GM10847 (cell line): ENCODE results near the gene IPMK.

Experiments used
- POLR2A ChIP-seq: IDR thresholded peaks from 2 replicates; pipeline ENCODE4 v1.6.1; 2011; ENCODE audit not compliant: insufficient read length; ENCODE audit errors: extremely low read depth

The IPMK gene

DNA sequence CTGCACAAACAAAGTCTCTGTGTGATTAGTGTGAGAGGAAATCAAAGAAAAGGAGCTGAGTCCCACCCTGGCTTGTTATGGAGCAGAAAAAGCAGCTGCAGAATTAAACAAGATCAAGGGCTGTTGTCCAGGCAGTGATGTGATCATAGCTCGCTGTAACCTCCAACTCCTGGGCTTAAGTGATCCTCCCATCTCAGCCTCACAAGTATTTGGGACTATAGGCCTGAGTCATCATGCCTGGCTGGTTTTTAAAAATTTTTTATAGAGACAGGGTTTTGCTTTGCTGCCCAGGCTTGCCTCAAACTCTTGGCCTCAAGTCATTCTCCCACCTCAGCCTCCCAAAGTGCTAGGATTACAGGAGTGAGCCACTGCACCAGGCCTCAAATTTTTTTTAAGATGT, 88.9 kb downstream of the IPMK start:
- TF ChIP-seq POLR2A: no peak

DNA sequence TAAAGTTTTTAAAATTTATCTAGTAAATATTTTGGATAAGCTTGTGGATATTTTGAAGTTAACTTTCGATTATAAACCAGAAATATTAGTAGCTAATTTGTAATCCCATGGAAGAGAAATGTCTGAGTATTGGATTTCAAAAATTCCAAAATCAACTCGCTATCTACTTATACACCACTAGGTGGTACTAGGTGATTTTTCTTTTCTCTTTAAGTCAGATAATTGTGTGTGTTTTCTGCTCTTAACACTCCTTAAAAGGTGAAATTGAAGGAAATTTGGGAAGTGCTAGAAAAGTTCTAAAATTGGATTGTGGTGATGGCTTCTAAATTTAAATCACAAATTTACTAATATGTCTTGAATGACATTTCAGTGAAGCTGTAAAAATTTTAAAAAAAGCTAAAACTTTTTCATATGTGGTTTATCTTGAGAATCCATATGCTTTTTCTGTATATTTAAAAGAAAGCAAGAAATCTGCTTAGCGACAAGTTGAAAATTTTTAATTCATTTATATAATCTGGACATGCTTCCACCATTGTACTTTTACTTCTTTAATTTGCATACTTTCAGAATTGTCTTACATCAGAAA, 90.2 kb downstream of the IPMK start:
- TF ChIP-seq POLR2A: no peak

DNA sequence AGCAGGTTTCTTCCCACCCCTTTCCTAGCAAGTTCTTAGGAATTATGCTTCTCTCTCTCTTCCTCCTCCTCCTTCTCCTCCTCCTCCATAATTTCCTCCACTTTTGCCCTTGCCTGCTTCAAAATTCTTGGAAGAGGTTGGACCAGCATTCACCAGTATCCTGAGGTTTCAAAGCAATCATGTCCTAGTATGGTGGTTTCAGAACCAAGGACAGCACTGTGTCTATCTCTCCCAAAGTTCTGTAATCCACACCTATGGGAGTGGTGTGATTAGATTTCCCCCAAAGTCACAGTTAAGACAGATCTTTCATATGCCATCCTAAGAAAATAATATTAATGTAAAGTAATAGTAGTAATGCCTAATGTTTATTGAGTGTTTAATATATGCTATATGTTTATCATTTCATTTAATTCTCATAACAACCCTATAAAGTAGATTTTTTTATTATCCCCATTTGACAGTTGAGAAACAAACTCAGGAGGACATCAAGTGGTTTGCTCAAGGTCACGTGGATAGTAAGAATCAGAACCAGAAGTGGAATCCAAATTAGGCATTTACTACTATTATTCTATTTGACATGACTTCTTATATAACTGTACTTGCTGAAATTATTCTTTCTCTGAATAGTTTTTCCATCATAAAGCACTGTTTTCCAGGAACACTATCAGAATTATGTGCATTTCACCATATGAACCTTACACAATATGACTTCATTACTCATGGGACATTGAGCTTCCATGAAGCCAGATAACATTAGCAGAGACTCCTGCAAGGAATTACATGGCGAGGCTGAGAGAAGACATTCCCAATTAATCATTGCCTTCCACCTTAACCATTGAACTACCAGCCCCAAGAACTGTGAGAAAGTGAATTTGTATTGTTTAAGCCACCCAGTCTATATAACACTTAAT, 91.4 kb downstream of the IPMK start:
- no peak for TF ChIP-seq POLR2A

DNA sequence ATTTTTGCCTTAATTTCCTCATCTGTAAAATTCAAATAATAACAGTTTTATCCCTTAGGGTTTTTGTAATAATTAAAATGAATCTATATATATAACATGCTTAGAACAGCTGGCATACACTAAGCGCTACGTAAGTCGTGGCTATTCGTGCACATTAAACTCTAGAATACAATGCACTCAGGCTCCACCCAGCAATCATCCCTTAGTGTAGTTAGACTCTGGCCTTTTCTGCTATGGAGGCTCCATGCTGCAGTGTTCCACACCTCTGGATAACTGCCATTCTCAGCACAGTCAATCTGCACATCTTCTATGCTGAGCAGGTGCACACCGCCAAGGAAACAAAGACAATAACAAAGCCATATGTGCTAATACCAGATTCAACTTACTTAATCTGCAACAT, 92.9 kb downstream of the IPMK start:
- no peak for TF ChIP-seq POLR2A

DNA sequence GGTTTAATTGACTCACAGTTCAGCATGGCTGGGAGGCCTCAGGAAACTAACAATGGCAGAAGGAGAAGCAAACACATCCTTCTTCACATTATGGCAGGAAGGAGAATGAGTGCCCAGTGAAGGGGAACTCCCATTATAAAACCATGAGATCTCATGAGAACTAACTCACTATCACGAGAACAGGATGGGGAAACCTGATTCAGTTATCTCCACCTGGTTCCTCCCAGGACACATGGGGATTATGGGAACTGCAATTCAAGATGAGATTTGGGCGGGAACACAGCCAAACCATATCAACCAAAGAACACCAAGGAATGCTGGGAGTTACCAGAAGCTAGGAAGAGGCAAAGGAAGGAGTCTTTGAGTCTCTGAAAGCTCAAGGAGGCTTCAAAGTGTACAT, 94.3 kb downstream of the IPMK start:
- TF ChIP-seq POLR2A: no peak

DNA sequence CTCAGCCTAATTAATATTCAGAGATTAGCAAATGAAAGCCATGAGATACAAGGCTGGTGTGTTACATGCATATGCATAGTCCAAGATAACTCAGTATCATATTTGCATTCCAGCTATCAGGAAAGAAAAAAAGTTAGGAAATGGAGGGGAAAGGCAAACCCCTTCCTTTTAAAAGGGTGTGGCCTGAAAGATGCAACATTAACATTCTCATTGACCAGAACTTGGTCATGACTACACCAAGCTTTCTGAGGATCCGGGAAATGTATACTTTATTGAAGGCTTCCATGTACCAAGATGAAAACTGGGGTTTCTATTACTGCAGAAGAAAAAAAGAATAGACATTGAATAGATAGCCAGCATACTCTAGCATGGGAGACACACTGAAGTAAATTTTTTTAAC, 96.5 kb downstream of the IPMK start:
- TF ChIP-seq POLR2A: no peak

DNA sequence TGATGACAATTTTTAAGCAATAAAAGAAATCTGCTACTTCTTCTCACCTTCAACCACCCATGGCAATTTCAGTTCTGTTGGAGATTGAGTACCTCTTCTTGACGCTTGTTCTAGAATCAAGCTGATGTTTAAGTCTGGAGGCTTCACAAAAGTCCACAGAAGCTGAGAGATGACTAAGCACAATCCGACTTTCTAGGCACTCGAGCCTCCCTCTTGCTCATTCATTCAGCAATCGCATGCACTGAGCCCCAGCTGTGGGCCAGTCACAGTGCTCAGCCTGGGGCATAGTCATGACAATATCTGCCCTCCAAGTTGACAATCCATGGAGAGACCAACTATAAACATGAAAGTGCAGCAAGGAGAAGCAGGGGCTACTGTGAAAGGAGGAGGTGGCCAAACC, 103.2 kb downstream of the IPMK start:
- TF ChIP-seq POLR2A: no peak

DNA sequence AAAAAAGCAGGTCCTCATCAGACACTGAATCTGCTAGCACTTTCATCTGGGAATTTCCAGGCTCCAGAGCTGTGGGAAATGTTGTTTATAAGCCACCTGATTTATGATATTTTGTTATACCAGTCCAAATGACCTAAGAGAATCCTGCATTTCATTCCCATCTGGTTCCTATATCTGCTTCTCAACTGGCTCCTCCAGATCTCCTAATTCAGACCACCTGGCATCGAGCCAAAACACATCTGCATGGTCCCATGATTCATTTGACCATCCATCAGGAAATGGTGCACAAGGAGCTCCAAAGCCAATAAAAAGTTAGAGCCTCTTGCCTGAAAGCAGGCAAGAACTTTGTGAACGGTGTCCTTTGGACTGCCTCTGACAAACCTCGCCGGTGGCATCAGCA, 108.9 kb downstream of the IPMK start:
- no peak for TF ChIP-seq POLR2A

DNA sequence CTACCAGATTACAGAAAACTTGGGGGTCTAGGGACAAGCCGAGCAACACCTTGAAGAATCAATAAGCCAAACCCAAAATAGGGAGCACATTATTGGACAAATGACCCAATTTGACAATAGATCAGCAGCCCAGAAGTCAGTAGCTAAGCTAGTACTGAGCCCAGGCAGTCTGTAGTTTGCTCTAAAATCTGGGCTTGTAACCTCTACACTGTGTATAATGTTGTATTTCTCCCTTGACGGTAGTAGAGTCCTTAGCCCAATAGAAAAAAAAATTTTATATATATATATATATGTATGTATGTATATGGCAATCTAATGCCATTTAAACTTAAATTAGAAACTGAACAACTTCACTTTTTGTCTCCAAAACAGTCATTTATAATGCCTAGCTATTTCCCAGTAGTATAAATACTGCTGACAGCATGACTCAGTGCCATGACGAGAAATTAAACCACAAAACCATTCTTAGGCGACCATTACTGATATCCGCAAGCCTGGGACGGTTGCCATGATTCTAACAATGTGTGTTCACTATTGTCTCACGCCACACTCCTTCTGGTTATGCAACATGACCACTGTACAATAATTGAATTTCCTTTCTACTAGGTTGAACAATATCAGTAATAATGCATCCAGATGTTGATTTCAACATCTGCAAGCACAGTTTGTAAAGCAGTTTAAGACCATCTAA, 110.5 kb downstream of the IPMK start:
- no peak for TF ChIP-seq POLR2A

DNA sequence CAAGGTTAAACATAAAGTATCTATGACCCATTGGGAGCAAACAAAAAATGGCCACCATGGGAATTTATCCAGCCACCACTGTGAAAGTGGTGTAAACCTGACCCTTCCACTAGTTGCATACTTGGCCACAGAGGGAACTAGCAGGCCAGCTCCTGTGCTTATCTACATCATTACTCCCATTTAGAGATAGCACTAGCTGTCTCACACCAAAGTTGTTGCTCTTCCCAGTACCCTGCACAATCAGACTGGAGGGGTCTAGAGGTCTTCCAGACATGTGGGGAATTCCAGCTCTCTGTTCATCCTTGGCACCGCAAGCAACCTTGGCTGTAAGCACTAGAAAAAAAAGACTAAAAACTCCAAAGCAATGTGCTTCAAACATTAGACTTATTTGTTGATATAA, 113.9 kb downstream of the IPMK start:
- no peak for TF ChIP-seq POLR2A

DNA sequence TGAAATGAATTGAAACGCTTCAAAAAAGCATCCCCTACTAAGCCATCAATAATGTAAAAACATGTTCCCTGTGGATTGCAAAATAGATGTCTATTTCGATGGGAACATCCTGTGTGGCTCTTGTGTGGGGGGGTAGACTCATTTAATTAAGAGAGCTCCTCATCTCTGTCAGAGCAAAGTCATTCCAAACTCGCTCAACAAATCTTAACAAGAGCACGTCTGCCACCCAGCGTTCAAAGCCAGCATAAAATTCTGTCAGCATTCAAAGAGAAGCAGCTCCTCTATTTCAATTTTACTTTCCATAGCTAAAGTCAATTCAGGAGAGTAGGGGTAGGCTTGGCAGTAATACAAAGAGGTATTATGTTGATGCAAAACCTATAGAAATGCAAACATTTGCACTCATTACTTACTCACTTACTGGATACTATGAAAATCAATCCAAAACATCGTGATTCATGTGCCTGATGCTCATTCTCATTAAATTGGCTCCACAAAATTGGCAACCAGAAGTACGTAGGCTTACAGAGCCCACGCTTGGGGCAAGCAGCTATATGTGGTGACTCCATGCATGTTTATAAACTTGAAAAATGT, 114.9 kb downstream of the IPMK start:
- TF ChIP-seq POLR2A: no peak

DNA sequence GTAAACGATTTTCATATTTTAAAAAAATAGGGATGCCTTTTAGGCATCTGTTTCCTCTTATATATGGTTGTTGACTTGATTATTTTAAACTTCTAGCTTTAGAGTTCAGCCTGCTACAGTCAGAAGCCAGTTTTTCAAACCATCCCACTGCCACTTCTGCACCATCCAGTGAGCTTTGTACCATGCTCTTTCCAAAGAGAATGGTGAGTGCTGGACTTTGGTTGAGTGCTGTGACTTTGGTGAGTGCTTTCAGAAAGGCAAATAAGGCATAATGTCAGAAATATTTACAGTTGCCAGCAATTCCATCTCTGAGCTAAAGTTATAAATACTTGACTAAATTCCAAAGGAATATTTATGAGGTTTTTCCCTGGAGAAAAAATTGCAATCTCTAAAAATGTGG, 117.4 kb downstream of the IPMK start:
- TF ChIP-seq POLR2A: no peak

DNA sequence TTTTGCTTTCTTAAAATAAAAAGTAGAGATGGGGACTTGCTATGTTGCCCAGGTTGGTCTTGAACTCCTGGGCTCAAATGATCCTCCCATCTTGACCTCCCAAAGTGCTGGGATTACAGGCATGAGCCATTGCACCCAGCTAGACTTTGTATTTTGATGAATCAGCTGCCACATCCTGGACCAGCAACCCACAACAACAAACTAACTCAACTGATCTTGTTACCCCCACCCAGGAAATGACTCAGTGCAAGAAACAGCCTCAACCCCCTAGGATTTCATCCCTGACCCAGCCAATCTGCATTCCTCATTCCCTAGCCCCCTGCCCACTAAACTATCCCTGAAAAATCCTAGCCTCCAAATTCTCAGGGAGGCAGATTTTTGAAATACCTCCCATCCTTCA, 123.8 kb downstream of the IPMK start:
- no peak for TF ChIP-seq POLR2A
